ENCODE measurements around the gene FOXD2.
A peak's percentile ranks its signal among the peaks of the same experiment; 100 is the strongest.

FOXD2 gene

DNA sequence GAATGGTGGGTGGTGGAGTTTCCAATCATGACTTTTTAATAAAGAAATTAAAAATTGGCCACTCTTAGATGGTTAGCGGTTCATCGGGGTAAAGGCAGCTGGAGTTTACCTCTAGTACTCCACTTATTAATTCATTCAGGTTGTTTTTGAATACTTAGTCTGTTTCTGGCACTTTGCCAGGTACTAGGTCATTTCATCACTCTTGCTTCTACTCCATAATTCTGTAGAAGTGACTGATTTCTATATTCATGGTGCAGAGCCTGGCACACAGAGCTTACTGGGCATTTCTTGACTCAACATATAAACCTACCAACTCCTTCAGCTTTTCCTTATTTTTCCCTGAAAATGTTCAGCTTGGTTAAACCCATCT is 31.5 kb downstream of the FOXD2 start:
- no peak for DNase-seq

DNA sequence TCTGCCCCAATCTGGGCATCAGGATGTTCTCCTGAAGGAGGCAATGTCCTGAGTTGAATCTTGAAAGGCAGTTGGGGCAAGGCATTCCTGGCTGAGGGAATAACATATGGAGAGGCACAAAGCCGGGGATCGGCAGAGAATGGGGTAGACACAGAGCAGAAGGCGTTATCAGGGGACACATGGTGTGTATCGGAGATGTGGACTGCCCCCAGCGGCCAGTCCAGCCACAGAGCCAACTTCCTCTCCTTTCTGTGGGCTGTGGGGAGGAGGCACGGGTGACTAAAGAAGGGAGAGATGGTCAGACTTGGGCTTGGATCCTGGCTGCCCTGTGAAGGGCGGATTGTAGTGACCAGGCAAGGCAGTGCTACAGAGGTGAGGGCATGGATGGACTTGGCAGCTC is 32.1 kb downstream of the FOXD2 start:
- DNase-seq, result no peak

DNA sequence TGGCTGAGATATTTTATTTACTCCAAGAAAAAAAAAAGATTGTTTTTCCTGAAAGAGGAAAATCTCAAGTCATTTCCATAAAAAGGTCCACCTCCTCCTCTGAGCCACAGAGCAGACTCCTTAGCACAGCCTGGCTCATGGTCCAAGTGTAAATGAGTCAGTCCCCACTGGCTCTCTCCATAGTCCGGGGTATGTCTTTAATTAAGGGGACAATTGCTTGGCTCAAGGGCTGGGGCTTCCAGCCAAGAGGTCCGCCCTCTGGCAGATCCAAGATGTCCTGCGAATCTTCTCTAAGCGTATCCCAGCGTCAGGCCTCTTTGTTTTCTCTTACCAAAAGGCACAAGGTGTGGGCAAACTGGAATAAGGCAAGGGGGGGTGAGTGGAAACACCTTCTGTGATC is 33.3 kb downstream of the FOXD2 start:
- no peak for DNase-seq

DNA sequence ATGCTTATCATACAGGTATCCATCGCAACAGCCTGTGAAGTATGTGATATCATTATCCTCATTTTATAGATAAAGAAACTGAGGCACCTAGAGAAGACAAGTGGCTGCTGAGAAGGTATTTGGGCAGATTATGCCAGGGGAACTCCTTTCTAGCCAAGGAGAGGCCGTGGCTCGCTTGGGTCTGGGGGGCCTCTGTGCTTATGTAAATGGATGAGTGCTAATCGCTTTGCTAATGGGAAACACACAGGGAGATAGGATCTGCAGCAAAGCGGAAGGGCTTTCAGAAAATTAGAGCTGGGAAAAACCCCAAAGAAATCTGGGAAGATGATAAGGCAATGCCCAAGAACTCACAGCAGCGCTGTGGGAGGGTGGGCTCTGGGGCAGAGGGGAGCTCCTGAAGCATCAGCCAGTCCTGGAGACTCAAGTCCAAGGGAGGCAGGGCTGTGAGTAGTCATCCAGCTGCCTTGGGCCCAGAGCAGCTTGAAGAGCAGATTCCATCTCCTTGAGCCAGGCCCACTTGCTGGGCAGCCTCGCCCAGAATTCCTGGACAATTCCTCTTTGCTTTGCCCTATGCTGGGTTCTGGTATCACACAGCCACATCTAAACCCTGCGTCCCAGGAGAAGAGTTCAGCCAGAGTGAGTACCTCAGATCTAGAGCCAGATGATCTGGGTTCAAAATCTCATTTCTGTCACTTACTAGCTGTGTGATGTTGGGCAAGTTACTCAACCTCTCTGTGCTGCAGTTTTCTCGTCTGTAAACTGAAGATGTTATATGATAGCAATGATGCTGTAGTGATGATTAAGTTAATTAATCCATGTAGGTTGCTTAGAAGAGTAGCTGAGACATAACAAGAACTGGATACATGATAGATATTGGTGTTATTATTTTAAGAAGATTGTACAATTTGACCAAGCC is 36.7 kb downstream of the FOXD2 start:
- no peak for DNase-seq

DNA sequence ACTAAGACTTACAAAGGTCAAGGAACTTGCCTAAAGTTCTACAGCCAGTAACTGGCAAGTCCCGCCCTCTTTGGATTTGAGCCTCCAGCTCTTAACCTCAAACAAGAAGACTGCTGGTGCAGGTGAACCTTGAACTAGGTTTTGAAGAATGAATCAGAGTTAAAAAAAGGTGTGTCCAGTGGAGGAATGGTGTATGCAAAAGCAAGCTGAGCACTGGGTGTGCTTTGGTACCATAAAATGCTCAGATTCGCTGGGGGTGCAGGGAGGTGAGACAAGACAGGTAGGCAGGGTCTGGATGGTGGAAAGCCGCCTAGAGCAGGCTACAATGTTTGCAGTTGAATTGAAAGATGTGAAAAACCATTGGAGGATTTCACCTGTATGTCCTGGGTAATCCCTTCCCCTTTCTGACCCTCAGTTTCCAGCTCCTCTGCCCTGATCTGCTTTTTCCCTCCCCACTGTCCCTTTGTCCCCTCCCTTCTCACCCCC is 39.8 kb downstream of the FOXD2 start:
- DNase-seq, result no peak

DNA sequence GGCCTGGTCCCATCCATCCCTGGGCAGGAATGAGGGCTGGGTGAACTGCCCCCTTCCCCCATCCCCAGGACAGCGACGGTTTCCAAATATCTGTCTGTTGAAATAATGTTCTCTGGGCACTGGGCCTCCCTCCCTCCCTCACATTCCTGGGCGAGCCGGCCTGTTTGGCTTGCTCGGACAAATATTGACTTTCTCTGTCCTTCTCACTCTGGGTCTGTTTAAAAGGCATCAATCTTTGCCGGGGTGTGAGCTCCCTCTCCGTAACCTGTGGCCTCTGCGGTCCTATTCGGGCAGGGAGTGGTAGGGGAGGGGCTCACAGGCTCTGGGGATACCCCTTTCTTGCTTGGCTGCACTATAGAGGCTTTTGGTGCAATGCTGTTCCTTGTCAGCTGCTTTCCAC is 40.2 kb downstream of the FOXD2 start:
- peak; percentile 8 for DNase-seq

DNA sequence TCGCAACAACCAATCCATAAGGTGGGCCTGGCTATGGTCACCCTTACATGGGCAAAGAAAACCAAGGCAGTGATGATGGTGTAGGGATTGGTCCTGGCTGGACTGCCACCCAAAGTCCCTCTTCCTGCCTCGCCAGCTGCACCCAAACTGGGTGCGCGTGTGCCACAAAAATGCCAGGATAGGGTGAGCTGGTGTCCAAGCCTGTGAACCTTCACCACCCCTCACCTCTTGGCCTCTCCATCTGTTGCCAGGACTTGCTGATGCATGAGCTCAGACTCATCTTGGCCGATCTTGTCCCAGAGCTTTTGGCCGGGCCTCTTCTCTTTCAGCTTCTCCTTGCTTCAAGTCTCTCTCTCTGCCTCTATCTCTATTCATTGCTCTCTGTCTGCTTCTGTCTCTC is 41.8 kb downstream of the FOXD2 start:
- no peak for DNase-seq

DNA sequence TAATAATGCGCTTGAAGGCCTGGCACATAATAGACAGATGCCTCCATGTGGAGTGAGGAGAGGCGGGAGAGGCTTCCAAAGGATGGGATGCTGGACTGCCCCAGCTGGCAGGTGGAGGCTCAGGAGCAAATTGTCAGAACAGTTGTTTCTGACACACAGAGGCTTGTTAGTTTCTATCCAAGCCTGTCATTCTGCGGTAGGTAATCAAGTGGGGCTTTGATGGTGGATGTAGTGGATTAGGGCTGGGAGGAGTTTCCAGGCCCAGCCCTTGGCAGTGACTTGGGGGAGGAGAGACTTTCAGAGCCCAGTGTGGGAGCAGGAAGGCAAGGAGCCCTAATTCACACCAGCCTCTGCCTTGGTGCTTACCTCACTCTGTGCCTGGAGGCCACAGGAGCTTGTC is 44.1 kb downstream of the FOXD2 start:
- no peak for DNase-seq

DNA sequence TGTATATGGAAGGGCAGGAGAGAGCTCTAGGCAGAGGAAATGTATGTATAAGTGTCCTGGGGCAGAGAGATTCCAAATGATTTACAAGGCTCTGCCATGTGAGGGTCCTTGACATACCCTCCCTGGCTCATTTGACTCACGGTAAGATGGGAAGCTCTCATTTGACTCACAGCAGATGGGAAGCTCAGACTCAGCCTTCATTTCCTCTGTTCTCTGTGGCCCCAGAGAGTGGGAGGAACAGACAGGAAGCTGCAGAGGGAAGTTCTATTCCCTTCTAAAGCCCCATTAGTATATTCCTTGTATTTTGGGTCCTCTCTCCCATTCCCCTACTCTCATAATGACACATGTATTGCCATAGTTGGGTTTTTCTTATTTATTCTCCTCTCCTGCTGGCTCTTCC is 44.9 kb downstream of the FOXD2 start:
- no peak for DNase-seq

DNA sequence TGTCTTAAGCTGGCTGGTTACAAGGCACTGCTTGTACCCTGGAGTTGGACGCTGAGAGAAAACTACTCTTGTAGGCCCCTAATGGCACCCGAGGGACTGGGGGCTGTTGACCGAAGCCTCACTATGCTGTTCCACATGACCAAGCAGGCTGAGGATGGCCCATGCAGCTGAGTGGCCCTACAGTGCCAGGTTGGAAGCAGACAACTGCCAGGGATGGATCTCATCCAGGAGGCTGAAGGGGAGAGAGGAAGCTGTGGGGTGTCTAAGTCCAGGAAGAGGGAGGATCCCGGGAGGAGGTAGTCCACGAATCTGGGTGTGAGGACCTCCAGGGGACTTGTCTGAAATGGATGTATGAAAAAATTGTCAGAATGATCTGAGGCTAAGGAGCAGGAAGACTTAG is 45.8 kb downstream of the FOXD2 start:
- DNase-seq, result no peak

DNA sequence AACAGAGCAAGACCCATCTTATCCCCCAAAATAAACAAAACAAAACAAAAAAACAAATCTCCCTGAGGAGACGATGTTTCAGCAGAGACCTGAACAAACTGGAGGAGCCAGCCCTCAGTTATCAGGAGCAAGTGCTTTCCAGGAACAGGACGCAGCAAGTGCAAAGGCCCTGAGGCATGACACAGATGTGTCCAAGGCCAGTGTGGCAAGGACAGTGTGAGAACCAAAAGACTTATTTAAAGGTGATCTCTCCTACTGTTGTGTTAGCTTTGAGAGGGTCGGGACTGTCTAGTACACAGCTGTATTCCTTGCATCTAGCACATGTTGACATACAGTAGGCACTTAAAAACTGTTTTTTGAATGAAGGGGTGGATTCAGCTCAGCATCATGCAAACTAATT is 48.0 kb downstream of the FOXD2 start:
- DNase-seq, result no peak

DNA sequence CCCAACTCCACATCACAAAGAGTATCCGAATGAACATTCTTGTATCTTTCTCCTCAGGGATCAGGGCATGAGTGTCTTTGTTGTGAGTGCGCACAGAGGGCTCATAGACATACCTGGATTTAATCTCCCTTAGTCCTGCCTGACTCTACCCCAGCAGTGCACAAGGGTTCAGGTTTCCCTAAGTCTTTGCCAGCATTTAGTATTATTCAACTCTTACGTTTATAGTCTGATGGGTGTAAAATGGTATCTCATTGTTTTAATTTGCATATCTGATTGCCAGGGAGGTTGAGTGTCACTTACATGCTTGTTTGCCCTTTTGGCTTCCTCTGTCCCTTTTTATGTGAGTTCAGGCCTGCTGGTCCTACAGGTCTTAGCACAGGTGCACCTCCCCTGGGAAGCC is 49.5 kb downstream of the FOXD2 start:
- DNase-seq, result no peak

DNA sequence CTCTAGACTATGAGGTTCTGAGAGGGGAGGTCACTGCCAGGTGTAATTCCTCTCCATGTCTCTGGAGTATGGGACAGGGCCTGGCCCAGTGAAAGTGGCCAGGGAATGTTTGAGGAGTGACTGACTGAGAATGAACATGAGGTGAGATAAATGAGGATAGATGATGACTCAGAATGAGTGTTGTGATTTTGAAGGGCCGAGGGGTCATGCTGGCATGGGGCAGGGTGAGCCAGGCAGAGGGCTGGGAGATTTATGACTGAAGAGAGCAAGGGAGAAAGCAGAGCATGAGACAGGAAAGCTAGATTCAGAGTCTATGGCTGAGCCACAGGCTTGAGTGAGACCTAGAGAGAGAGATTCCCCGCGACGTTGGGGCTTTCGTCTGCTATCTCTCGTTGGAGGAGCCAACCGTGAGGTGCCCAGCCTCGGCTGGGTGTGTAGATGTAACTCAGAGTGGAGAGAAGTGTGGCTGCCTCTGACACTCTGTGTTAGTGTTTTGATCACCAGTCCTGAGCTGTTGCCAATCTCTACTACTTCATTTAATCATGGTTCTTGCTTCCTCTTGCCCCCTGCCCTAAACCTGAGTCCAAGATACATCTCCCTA is 50.1 kb downstream of the FOXD2 start:
- DNase-seq, result no peak
